Keratinocyte (primary cell): ENCODE data around the gene NNAT. TPM values are rescaled to one million over a fixed set of nuclear protein-coding genes. Genes with fewer than 3 reads are reported as not detected.

Experiments
- DNase-seq: peaks from one replicate; pipeline ENCODE4 v3.0.0-alpha.2; 2011; ENCODE audit warnings: low read depth, missing footprints, low spot score
- FAIRE-seq: peaks from 2 replicates; lab custom pipeline; 2011; peaks lifted over from hg19 to GRCh38; lab: Jason Lieb, UNC
- H2AFZ ChIP-seq: 2 replicates; pipeline ENCODE4 v1.6.0; 2012; ENCODE audit warnings: low read length, control low read depth, inconsistent platforms; ENCODE audit not compliant: control insufficient read depth
- H3K27ac ChIP-seq: 2 replicates; pipeline ENCODE4 v1.5.1; 2011; ENCODE audit warnings: low read length; ENCODE audit not compliant: control insufficient read depth, insufficient read depth
- H3K27me3 ChIP-seq: 3 replicates; pipeline ENCODE4 v1.6.0; 2011; ENCODE audit warnings: low read length; ENCODE audit not compliant: control insufficient read depth, insufficient read depth; ENCODE audit errors: extremely low read depth
- H3K36me3 ChIP-seq, 2 experiments: 2 replicates in 1 of 2; 3 replicates in 1 of 2; pipeline ENCODE4 v1.5.1; 2011; ENCODE audit warnings: low read length in 2 of 2, mild to moderate bottlenecking in 1 of 2; ENCODE audit not compliant: control insufficient read depth in 2 of 2, insufficient read depth in 2 of 2; ENCODE audit errors: extremely low read depth in 1 of 2
- H3K4me1 ChIP-seq: 3 replicates; pipeline ENCODE4 v1.5.1; 2011; ENCODE audit warnings: low read length; ENCODE audit not compliant: control insufficient read depth, insufficient read depth; ENCODE audit errors: extremely low read depth
- H3K4me2 ChIP-seq: 3 replicates; pipeline ENCODE4 v1.6.0; 2011; ENCODE audit warnings: low read depth, low read length; ENCODE audit not compliant: control insufficient read depth, insufficient read depth; ENCODE audit errors: extremely low read depth
- H3K4me3 ChIP-seq, 3 experiments: fragments of 200-600 bp in 1 of 3; sonication (generic) in 1 of 3; 2 replicates in 2 of 3; 3 replicates in 1 of 3; pipeline ENCODE4 v1.5.1; 2011 to 2016; ENCODE audit warnings: low read length in 3 of 3, mild to moderate bottlenecking in 3 of 3, control low read depth in 2 of 3, inconsistent platforms in 1 of 3, low read depth in 1 of 3, mixed read lengths in 1 of 3, mixed run types in 1 of 3, moderate library complexity in 1 of 3; ENCODE audit not compliant: control insufficient read depth in 2 of 3, insufficient read depth in 2 of 3; ENCODE audit errors: extremely low read depth in 1 of 3
- H3K79me2 ChIP-seq: 2 replicates; pipeline ENCODE4 v1.6.0; 2012; ENCODE audit warnings: low read length; ENCODE audit not compliant: control insufficient read depth, insufficient read depth
- H3K9ac ChIP-seq: 3 replicates; pipeline ENCODE4 v1.6.0; 2011; ENCODE audit warnings: low read length; ENCODE audit not compliant: control insufficient read depth, insufficient read depth; ENCODE audit errors: extremely low read depth
- H3K9me1 ChIP-seq: 3 replicates; pipeline ENCODE4 v1.6.0; 2011; ENCODE audit warnings: low read length; ENCODE audit not compliant: control insufficient read depth, insufficient read depth; ENCODE audit errors: extremely low read depth
- H3K9me3 ChIP-seq: 2 replicates; pipeline ENCODE4 v1.5.1; 2012; ENCODE audit warnings: low read depth, low read length; ENCODE audit not compliant: control insufficient read depth
- H4K20me1 ChIP-seq: 3 replicates; pipeline ENCODE4 v1.6.0; 2011; ENCODE audit warnings: low read length; ENCODE audit not compliant: control insufficient read depth, insufficient read depth; ENCODE audit errors: extremely low read depth
- EZH2 ChIP-seq: IDR thresholded peaks from one replicate; pipeline ENCODE4 v1.6.1; 2012; ENCODE audit warnings: inconsistent platforms, mild to moderate bottlenecking, low read length, moderate library complexity
- dilution Hi-C: fragments of 300-500 bp; cut with MboI; formaldehyde crosslinking; loops from one replicate; pipeline ENCODE4 v1.7.0; 2020; ENCODE audit warnings: low sequenced_read_pairs; ENCODE audit not compliant: extremely low pct_ligation_motif_present
- polyA plus RNA-seq, 5 experiments: library from polyadenylated mRNA; depleted of rRNA in 3 of 5; stranded (reverse) in 3 of 5; stranded (forward) in 1 of 5; unstranded in 1 of 5; fragments of >200 nt; gene quantifications; 1 replicate in 1 of 5; 2 replicates in 3 of 5; 3 replicates in 1 of 5; pipeline versions ENCODE4 v1.2.1 to v1.2.3, GENCODE V29; 2011 to 2012; ENCODE audit warnings: missing spikeins in 2 of 5, low read depth in 1 of 5, low replicate concordance in 1 of 5
- TF ChIP-seq, protein P1 (sequence below), 3 experiments: IDR thresholded peaks in 1 of 3; conservative IDR thresholded peaks in 1 of 3; optimal IDR thresholded peaks in 1 of 3; 2 replicates in 2 of 3; 3 replicates in 1 of 3; pipeline versions ENCODE3 to v1.5.1; 2011; ENCODE audit warnings: low read length in 3 of 3, mild to moderate bottlenecking in 3 of 3, moderate library complexity in 2 of 3, control low read depth in 1 of 3, inconsistent platforms in 1 of 3; ENCODE audit not compliant: insufficient read depth in 2 of 3; ENCODE audit errors: extremely low read depth in 1 of 3

NNAT gene
- polyA plus RNA-seq, 1 donor (not counting 4 experiments of a cell fraction or from before 2014, with no cell fraction given) = 0.79 TPM

DNA sequence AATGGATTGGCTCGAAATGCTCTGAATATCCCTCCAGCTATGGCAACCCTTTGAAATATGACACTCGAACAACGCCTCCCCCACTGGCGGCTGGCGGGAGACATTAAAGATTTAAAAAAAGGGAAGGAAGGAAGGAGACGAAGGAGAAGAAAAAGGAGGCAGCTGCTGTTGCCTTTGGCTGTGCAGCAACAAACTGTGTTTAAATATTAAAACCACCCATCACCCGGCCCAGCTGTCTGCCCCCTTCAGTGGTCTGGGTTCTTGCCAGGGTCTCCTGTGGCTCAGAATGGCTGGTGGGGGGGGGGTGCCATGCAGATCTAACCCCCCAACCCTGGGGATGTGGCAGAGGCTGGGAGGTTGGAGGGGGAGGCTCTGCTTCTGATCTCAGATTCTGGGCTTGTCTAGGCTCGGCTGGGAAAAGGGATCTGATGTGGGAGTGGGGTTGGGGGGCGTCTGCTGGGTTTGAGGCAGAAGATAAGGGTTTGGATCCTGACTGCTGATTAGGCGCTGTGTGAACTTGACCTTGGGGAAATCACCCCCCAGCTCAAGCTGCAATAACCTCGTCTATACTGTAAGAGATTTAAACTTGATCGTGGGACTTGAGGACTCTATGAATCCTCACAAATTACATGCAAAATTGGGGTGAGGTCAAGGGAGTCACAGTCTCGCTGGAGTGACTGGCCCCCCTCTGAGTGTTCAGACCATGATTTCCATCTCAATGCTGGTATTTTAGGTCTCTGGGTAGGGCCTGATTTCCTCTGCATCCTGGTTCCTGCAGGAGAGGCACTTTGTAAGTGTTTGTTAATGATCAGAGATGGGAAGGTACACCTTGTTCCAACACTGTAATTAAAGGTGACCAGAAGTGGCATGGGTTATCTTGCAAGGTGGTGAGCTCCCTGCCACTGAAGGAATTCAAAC lies 46.9 kb downstream of the NNAT start:
- no peaks in the 10 kb centered on the region for H4K20me1 ChIP-seq
- H3K79me2 ChIP-seq = no peaks in the 10 kb centered on the region
- H3K4me3 ChIP-seq = no peak overlapping the region
- H3K4me2 ChIP-seq = no peak overlapping the region
- dilution Hi-C loops = no loop called here
- no peaks in the 10 kb centered on the region for H3K9me1 ChIP-seq
- no peak for FAIRE-seq
- H3K9ac ChIP-seq = no peak overlapping the region
- no peaks in the 10 kb centered on the region for H3K4me1 ChIP-seq
- no peak overlapping the region for H3K27ac ChIP-seq
- H3K36me3 ChIP-seq = no peaks in the 10 kb centered on the region
- TF ChIP-seq, protein P1, sequence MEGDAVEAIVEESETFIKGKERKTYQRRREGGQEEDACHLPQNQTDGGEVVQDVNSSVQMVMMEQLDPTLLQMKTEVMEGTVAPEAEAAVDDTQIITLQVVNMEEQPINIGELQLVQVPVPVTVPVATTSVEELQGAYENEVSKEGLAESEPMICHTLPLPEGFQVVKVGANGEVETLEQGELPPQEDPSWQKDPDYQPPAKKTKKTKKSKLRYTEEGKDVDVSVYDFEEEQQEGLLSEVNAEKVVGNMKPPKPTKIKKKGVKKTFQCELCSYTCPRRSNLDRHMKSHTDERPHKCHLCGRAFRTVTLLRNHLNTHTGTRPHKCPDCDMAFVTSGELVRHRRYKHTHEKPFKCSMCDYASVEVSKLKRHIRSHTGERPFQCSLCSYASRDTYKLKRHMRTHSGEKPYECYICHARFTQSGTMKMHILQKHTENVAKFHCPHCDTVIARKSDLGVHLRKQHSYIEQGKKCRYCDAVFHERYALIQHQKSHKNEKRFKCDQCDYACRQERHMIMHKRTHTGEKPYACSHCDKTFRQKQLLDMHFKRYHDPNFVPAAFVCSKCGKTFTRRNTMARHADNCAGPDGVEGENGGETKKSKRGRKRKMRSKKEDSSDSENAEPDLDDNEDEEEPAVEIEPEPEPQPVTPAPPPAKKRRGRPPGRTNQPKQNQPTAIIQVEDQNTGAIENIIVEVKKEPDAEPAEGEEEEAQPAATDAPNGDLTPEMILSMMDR (optimal IDR thresholded peaks at IDR 0.05 in 1 of 3, IDR thresholded peaks at IDR 0.05 in 1 of 3, conservative IDR thresholded peaks at IDR 0.05 in 1 of 3; ENCODE audit: extremely low read depth in 1 of 3, insufficient read depth in 2 of 3, low read length in 3 of 3) = no peak
- no peak for TF ChIP-seq EZH2
- no peak overlapping the region for H2AFZ ChIP-seq
- no peaks in the 10 kb centered on the region for H3K9me3 ChIP-seq
- H3K27me3 ChIP-seq = peaks cover 38% of the 10 kb centered on the region
- no peak for DNase-seq

DNA sequence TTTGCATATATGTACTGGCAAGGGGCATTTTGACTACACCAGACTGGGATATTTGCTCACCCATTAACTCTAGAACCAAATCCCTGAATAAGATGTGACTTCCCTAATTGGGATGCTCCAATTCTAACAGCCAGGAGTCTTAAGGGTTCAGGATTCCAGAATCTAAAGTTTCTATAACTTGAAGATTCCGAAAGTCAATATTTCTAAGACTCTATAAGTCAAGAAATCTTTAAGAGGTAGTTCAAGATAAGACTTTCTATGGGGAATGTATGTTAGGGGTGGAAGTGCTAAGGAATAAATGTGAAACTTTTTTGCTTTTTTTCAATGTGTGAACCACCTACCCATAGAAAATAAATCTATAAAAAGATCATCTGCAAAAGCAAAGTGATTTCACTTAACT lies 49.4 kb downstream of the NNAT start:
- no peaks in the 10 kb centered on the region for H3K4me1 ChIP-seq
- no peak overlapping the region for H3K4me2 ChIP-seq
- H2AFZ ChIP-seq = no peak overlapping the region
- no peak overlapping the region for H3K9ac ChIP-seq
- no peaks in the 10 kb centered on the region for H3K9me1 ChIP-seq
- no peak overlapping the region for H3K27ac ChIP-seq
- H4K20me1 ChIP-seq = no peaks in the 10 kb centered on the region
- no peak overlapping the region for H3K4me3 ChIP-seq
- no peak for DNase-seq
- FAIRE-seq = no peak
- no peaks in the 10 kb centered on the region for H3K79me2 ChIP-seq
- dilution Hi-C loops = no loop called here
- no peaks in the 10 kb centered on the region for H3K36me3 ChIP-seq
- no peaks in the 10 kb centered on the region for H3K9me3 ChIP-seq
- H3K27me3 ChIP-seq = peaks cover 22% of the 10 kb centered on the region
- TF ChIP-seq, protein P1 (optimal IDR thresholded peaks at IDR 0.05 in 1 of 3, IDR thresholded peaks at IDR 0.05 in 1 of 3, conservative IDR thresholded peaks at IDR 0.05 in 1 of 3; ENCODE audit: extremely low read depth in 1 of 3, insufficient read depth in 2 of 3, low read length in 3 of 3) = no peak
- no peak for TF ChIP-seq EZH2
